Measurements from ENCODE around the gene SCAPER. TPM values are rescaled to one million over a fixed set of nuclear protein-coding genes. Genes with fewer than 3 reads are reported as not detected.
"Not testable (repeated sequence)": the region's sequence is repeated elsewhere in the genome, so short reads cannot be mapped to it uniquely, and the experiment has no call there.

SCAPER gene
- total RNA-seq, 1 experiment from 2014 or later = 6.2 TPM

GRCh38 chr15:76776969-76777368 is 128.2 kb downstream of the SCAPER start:
- no peak for DNase-seq (ENCODE audit: low read depth)

- DNase-seq (ENCODE audit: low read depth) = peak; percentile 36
Measured at GRCh38 chr15:76776480-76776879, 128.7 kb downstream of the SCAPER start.

- no peak for DNase-seq (ENCODE audit: low read depth)
Measured at GRCh38 chr15:76773234-76773633, 131.9 kb downstream of the SCAPER start.

GRCh38 chr15:76772776-76773175 is 132.4 kb downstream of the SCAPER start:
- no peak for DNase-seq (ENCODE audit: low read depth)

GRCh38 chr15:76764004-76764403 is 141.1 kb downstream of the SCAPER start:
- no peak for DNase-seq (ENCODE audit: low read depth)

- DNase-seq (ENCODE audit: low read depth) = no peak
Measured at GRCh38 chr15:76763554-76763953, 141.6 kb downstream of the SCAPER start.

GRCh38 chr15:76756381-76756780 is 148.8 kb downstream of the SCAPER start:
- DNase-seq (ENCODE audit: low read depth) = no peak

GRCh38 chr15:76753771-76754170 is 151.4 kb downstream of the SCAPER start:
- no peak for DNase-seq (ENCODE audit: low read depth)

GRCh38 chr15:76753131-76753530 is 152.0 kb downstream of the SCAPER start:
- DNase-seq (ENCODE audit: low read depth) = no peak

- no peak for DNase-seq (ENCODE audit: low read depth)
Measured at GRCh38 chr15:76752549-76752948, 152.6 kb downstream of the SCAPER start.

GRCh38 chr15:76737573-76737972 is 167.6 kb downstream of the SCAPER start:
- DNase-seq (ENCODE audit: low read depth) = no peak

GRCh38 chr15:76732321-76732720 is 172.8 kb downstream of the SCAPER start:
- DNase-seq (ENCODE audit: low read depth) = peak; percentile 12

GRCh38 chr15:76730262-76730661 is 174.9 kb downstream of the SCAPER start:
- DNase-seq (ENCODE audit: low read depth) = no peak

- DNase-seq (ENCODE audit: low read depth) = no peak
Measured at GRCh38 chr15:76718863-76719262, 186.3 kb downstream of the SCAPER start.

GRCh38 chr15:76714950-76715349 is 190.2 kb downstream of the SCAPER start:
- DNase-seq (ENCODE audit: low read depth) = no peak

GRCh38 chr15:76711351-76711827 is 193.8 kb downstream of the SCAPER start:
- no peak for DNase-seq (ENCODE audit: low read depth)

GRCh38 chr15:76704032-76704431 is 201.1 kb downstream of the SCAPER start:
- not testable (repeated sequence) for DNase-seq (ENCODE audit: low read depth)

- no peak for DNase-seq (ENCODE audit: low read depth)
Measured at GRCh38 chr15:76696840-76697239, 208.3 kb downstream of the SCAPER start.

- DNase-seq (ENCODE audit: low read depth) = not testable (repeated sequence)
Measured at GRCh38 chr15:76692546-76692945, 212.6 kb downstream of the SCAPER start.

- DNase-seq (ENCODE audit: low read depth) = not testable (repeated sequence)
Measured at GRCh38 chr15:76687592-76687991, 217.5 kb downstream of the SCAPER start.

GRCh38 chr15:76684002-76684401 is 221.1 kb downstream of the SCAPER start:
- no peak for DNase-seq (ENCODE audit: low read depth)

- DNase-seq (ENCODE audit: low read depth) = no peak
Measured at GRCh38 chr15:76682833-76683232, 222.3 kb downstream of the SCAPER start.

GRCh38 chr15:76682259-76682658 is 222.9 kb downstream of the SCAPER start:
- DNase-seq (ENCODE audit: low read depth) = no peak

GRCh38 chr15:76678766-76679165 is 226.4 kb downstream of the SCAPER start:
- no peak for DNase-seq (ENCODE audit: low read depth)

All from HT1080 (cell line).